KMS-11 (cell line): ENCODE data around the gene POU2F1.
A peak's percentile ranks its signal among the peaks of the same experiment; 100 is the strongest.

Experiments used
- H2AFZ ChIP-seq: fragments of 200-600 bp; sonication (generic); 2 replicates; pipeline ENCODE4 v1.6.1; 2016; ENCODE audit warnings: antibody characterized with exemption, mixed run types, low read depth
- H3K27ac ChIP-seq: fragments of 200-600 bp; sonication (generic); 2 replicates; pipeline ENCODE4 v1.6.1; 2016; ENCODE audit warnings: mild to moderate bottlenecking, mixed run types
- H3K27me3 ChIP-seq: fragments of 200-600 bp; sonication (generic); 2 replicates; pipeline ENCODE4 v1.6.1; 2017; ENCODE audit warnings: mild to moderate bottlenecking, low read depth, mixed run types, moderate library complexity; ENCODE audit not compliant: insufficient read depth
- H3K36me3 ChIP-seq: fragments of 200-600 bp; sonication (generic); 2 replicates; pipeline ENCODE4 v1.6.1; 2017; ENCODE audit warnings: mild to moderate bottlenecking, mixed run types; ENCODE audit not compliant: insufficient read depth
- H3K4me1 ChIP-seq: fragments of 200-600 bp; sonication (generic); 2 replicates; pipeline ENCODE4 v1.6.1; 2016; ENCODE audit warnings: mild to moderate bottlenecking, low read depth, mixed run types; ENCODE audit not compliant: poor library complexity, severe bottlenecking
- H3K4me2 ChIP-seq: fragments of 200-600 bp; sonication (generic); 2 replicates; pipeline ENCODE4 v1.7.0; 2016; ENCODE audit warnings: mild to moderate bottlenecking, mixed run types
- H3K4me3 ChIP-seq: fragments of 200-600 bp; sonication (generic); IDR thresholded peaks from 2 replicates; pipeline ENCODE4 v1.6.1; 2017; ENCODE audit warnings: low read depth, low read length, mixed read lengths; ENCODE audit not compliant: insufficient read depth
- H3K79me2 ChIP-seq: fragments of 200-600 bp; sonication (generic); 2 replicates; pipeline ENCODE4 v1.6.1; 2016; ENCODE audit warnings: low read depth, mixed run types; ENCODE audit not compliant: insufficient read depth
- H3K9ac ChIP-seq: fragments of 200-600 bp; sonication (generic); 2 replicates; pipeline ENCODE4 v1.6.1; 2016; ENCODE audit warnings: mild to moderate bottlenecking, mixed run types
- H4K20me1 ChIP-seq: fragments of 200-600 bp; sonication (generic); 2 replicates; pipeline ENCODE4 v1.6.1; 2016; ENCODE audit warnings: mild to moderate bottlenecking, mixed run types; ENCODE audit not compliant: insufficient read depth
- CTCF ChIP-seq: fragments of 200-600 bp; sonication (generic); conservative IDR thresholded peaks from 2 replicates; pipeline ENCODE4 v1.6.1; 2017; ENCODE audit warnings: low read depth, mild to moderate bottlenecking, antibody characterized with exemption, low read length, moderate library complexity, mixed read lengths

Gene POU2F1

GRCh38 chr1:167456524-167456923 lies 235.8 kb downstream of the POU2F1 start:
- peak overlapping the region; percentile 88; the same call in 1 of the 2 replicates for H3K9ac ChIP-seq
- no peaks in the 10 kb centered on the region for H3K79me2 ChIP-seq
- H3K27ac ChIP-seq = peak overlapping the region; percentile 67; the same call in 1 of the 2 replicates
- H4K20me1 ChIP-seq = no peaks in the 10 kb centered on the region
- H3K4me2 ChIP-seq = peak overlapping the region; percentile 92; the same call in 1 of the 2 replicates
- H3K27me3 ChIP-seq = no peaks in the 10 kb centered on the region
- H3K4me1 ChIP-seq = peaks cover 23% of the 10 kb centered on the region
- H2AFZ ChIP-seq = peak overlapping the region; percentile 96; the same call in 1 of the 2 replicates
- no peak for TF ChIP-seq CTCF
- H3K4me3 ChIP-seq = no peak overlapping the region
- no peaks in the 10 kb centered on the region for H3K36me3 ChIP-seq

GRCh38 chr1:167456926-167457325 lies 236.2 kb downstream of the POU2F1 start:
- Histone ChIP-seq H3K4me2 (no peak overlapping the region), H3K4me3 (no peak overlapping the region), H4K20me1 (no peaks in the 10 kb centered on the region), H3K27me3 (no peaks in the 10 kb centered on the region), H3K79me2 (no peaks in the 10 kb centered on the region), H3K9ac (no peak overlapping the region), H3K36me3 (no peaks in the 10 kb centered on the region), H2AFZ (peak overlapping the region; percentile 96; the same call in 1 of the 2 replicates), H3K27ac (no peak overlapping the region), H3K4me1 (peaks cover 23% of the 10 kb centered on the region)
- TF ChIP-seq CTCF = no peak

- no peaks in the 10 kb centered on the region for H3K36me3 ChIP-seq
- H3K79me2 ChIP-seq = no peaks in the 10 kb centered on the region
- no peaks in the 10 kb centered on the region for H3K27me3 ChIP-seq
- no peak overlapping the region for H3K27ac ChIP-seq
- TF ChIP-seq CTCF = no peak
- no peak overlapping the region for H3K9ac ChIP-seq
- H3K4me2 ChIP-seq = no peak overlapping the region
- H4K20me1 ChIP-seq = no peaks in the 10 kb centered on the region
- H3K4me3 ChIP-seq = no peak overlapping the region
- no peak overlapping the region for H2AFZ ChIP-seq
- H3K4me1 ChIP-seq = peaks cover 23% of the 10 kb centered on the region
Measured at GRCh38 chr1:167457936-167458584, 237.4 kb downstream of the POU2F1 start.

- Histone ChIP-seq H3K4me3 (no peak overlapping the region), H4K20me1 (no peaks in the 10 kb centered on the region), H3K9ac (no peak overlapping the region), H3K79me2 (no peaks in the 10 kb centered on the region), H3K4me1 (peaks cover 10% of the 10 kb centered on the region), H3K36me3 (no peaks in the 10 kb centered on the region), H3K4me2 (no peak overlapping the region), H2AFZ (no peak overlapping the region), H3K27ac (no peak overlapping the region), H3K27me3 (no peaks in the 10 kb centered on the region)
- TF ChIP-seq CTCF = no peak
Measured at GRCh38 chr1:167460836-167461235, 240.2 kb downstream of the POU2F1 start.
